ENCODE measurements around the gene DLGAP5.

The DLGAP5 gene

GRCh38 chr14:55152052-55152753 is 39.2 kb downstream of the DLGAP5 start:
- TF ChIP-seq FOXM1 (IDR thresholded peaks at IDR 0.05; ENCODE audit: borderline replicate concordance, low read depth) = no peak
- TF ChIP-seq RAD21 (IDR thresholded peaks at IDR 0.05; ENCODE audit: low read depth) = no peak
- no peak for TF ChIP-seq EGR1 (IDR thresholded peaks at IDR 0.05)
- TF ChIP-seq NFIC (IDR thresholded peaks at IDR 0.05) = no peak
- no peak for TF ChIP-seq CEBPB (IDR thresholded peaks at IDR 0.05)
- no peak for TF ChIP-seq TAF1 (IDR thresholded peaks at IDR 0.05; ENCODE audit: low read depth)
- no peak for TF ChIP-seq USF1 (IDR thresholded peaks at IDR 0.05)

- TF ChIP-seq EGR1 (IDR thresholded peaks at IDR 0.05) (no peak), EP300 (IDR thresholded peaks at IDR 0.05; ENCODE audit: borderline replicate concordance) (no peak), TEAD4 (IDR thresholded peaks at IDR 0.05) (no peak), RAD21 (IDR thresholded peaks at IDR 0.05; ENCODE audit: low read depth) (no peak), CREB1 (IDR thresholded peaks at IDR 0.05; ENCODE audit: low read depth) (no peak), USF1 (IDR thresholded peaks at IDR 0.05) (no peak), FOXM1 (IDR thresholded peaks at IDR 0.05; ENCODE audit: borderline replicate concordance, low read depth) (no peak), CEBPB (IDR thresholded peaks at IDR 0.05) (no peak), ZBTB7A (IDR thresholded peaks at IDR 0.05; ENCODE audit: low read depth) (no peak), MAX (IDR thresholded peaks at IDR 0.05) (no peak), TCF12 (IDR thresholded peaks at IDR 0.05; ENCODE audit: low read depth) (no peak), NFIC (IDR thresholded peaks at IDR 0.05) (no peak), YY1 (IDR thresholded peaks at IDR 0.05; ENCODE audit: low read depth) (no peak), TAF1 (IDR thresholded peaks at IDR 0.05; ENCODE audit: low read depth) (no peak), REST (IDR thresholded peaks at IDR 0.05; ENCODE audit: low read depth) (no peak)
Measured at GRCh38 chr14:55151601-55152000, 39.8 kb downstream of the DLGAP5 start.

GRCh38 chr14:55146425-55146824 is 45.0 kb downstream of the DLGAP5 start:
- TF ChIP-seq RAD21 (IDR thresholded peaks at IDR 0.05; ENCODE audit: low read depth) (no peak), USF1 (IDR thresholded peaks at IDR 0.05) (no peak), MAX (IDR thresholded peaks at IDR 0.05) (no peak), EGR1 (IDR thresholded peaks at IDR 0.05) (no peak), FOXM1 (IDR thresholded peaks at IDR 0.05; ENCODE audit: borderline replicate concordance, low read depth) (no peak), TEAD4 (IDR thresholded peaks at IDR 0.05) (no peak), ZBTB7A (IDR thresholded peaks at IDR 0.05; ENCODE audit: low read depth) (no peak), CREB1 (IDR thresholded peaks at IDR 0.05; ENCODE audit: low read depth) (no peak), CEBPB (IDR thresholded peaks at IDR 0.05) (no peak), REST (IDR thresholded peaks at IDR 0.05; ENCODE audit: low read depth) (no peak), EP300 (IDR thresholded peaks at IDR 0.05; ENCODE audit: borderline replicate concordance) (no peak), NFIC (IDR thresholded peaks at IDR 0.05) (no peak), TCF12 (IDR thresholded peaks at IDR 0.05; ENCODE audit: low read depth) (no peak), YY1 (IDR thresholded peaks at IDR 0.05; ENCODE audit: low read depth) (no peak), TAF1 (IDR thresholded peaks at IDR 0.05; ENCODE audit: low read depth) (no peak)

- TF ChIP-seq CREB1 (IDR thresholded peaks at IDR 0.05; ENCODE audit: low read depth) (no peak), EGR1 (IDR thresholded peaks at IDR 0.05) (no peak), TCF12 (IDR thresholded peaks at IDR 0.05; ENCODE audit: low read depth) (no peak), EP300 (IDR thresholded peaks at IDR 0.05; ENCODE audit: borderline replicate concordance) (no peak), MAX (IDR thresholded peaks at IDR 0.05) (no peak), TEAD4 (IDR thresholded peaks at IDR 0.05) (no peak), CEBPB (IDR thresholded peaks at IDR 0.05) (no peak), FOXM1 (IDR thresholded peaks at IDR 0.05; ENCODE audit: borderline replicate concordance, low read depth) (no peak), TAF1 (IDR thresholded peaks at IDR 0.05; ENCODE audit: low read depth) (no peak), RAD21 (IDR thresholded peaks at IDR 0.05; ENCODE audit: low read depth) (no peak), YY1 (IDR thresholded peaks at IDR 0.05; ENCODE audit: low read depth) (no peak), USF1 (IDR thresholded peaks at IDR 0.05) (no peak)
Measured at GRCh38 chr14:55142466-55142865, 48.9 kb downstream of the DLGAP5 start.
